ENCODE data around the gene TKT. TPM values are rescaled to one million over a fixed set of nuclear protein-coding genes. Genes with fewer than 3 reads are reported as not detected.

TKT gene
- total and polyA plus RNA-seq, 2 of the 13 experiments (the other 11 are each of a cell fraction or from before 2014, with no cell fraction given): 150 to 238 TPM

DNA sequence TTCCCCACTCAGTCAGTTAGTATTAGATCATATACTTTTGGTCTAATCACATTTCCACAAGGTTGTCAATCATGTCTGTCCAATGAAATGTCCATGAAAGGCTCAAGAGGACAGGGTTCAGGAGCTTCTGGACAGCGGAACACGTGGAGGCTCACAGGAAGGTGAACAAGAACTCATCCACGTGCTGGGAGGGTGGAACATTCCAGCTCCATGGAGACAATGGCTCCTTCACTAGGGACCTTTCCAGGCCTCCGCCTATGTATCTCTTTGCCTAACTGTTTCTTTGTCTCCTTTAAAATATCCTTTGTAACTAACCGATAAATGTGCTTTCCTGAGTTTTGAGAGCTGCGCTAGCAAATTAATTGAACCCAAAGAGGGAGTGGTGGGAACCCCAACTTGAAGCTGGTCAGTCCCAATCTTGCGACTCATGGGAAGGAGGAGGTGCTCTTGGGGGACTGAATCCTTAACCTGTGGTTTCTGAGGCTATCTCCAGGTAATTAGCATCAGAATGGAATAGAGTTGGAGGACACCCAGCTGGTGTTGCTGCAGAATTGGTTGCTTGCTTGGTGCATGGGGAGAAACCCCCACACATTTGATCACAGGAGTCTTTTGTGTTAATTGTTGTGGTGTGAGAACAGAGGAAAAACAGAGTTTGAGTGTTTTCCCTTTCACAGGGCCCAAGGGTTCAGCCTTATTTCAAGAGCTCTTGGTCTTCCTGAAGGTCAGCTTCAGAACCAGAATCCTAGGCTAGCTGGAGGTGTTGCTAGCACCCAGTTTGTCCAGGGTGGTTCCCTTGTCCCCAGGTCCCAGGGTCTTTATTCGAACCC lies 3.0 kb upstream of the TKT start (continued):
- TF ChIP-seq, protein P1, sequence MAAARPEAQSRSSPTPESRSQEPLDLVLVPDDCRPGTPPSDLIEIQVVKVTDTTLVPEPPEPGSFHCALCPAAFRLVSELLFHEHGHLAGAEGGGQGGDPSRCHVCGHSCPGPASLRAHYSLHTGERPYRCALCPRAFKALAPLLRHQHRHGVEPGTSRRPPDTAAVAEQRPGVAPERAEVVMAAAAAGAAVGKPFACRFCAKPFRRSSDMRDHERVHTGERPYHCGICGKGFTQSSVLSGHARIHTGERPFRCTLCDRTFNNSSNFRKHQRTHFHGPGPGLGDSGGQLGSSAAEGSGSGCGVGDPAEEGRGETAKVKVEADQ (CRISPR knock-in tag; IDR thresholded peaks at IDR 0.05; ENCODE audit: borderline replicate concordance): 0 out of 2 replicates have a peak, but pooled peaks have one; percentile 24
- TF ChIP-seq NFRKB (IDR thresholded peaks at IDR 0.05) (no peak), HMGXB3 (CRISPR knock-in tag; IDR thresholded peaks at IDR 0.05; ENCODE audit: borderline replicate concordance) (no peak), ZNF564 (CRISPR knock-in tag; IDR thresholded peaks at IDR 0.05) (no peak), MIXL1 (CRISPR knock-in tag; IDR thresholded peaks at IDR 0.05) (no peak), TGIF2 (CRISPR knock-in tag; IDR thresholded peaks at IDR 0.05) (peak; percentile 54; the same call in 1 of the 2 replicates), ZFP37 (CRISPR knock-in tag; IDR thresholded peaks at IDR 0.05; ENCODE audit: borderline replicate concordance) (peak; percentile 62; the same call in 1 of the 2 replicates), UBTF (CRISPR knock-in tag; IDR thresholded peaks at IDR 0.05) (no peak), ZSCAN29 (CRISPR knock-in tag; conservative IDR thresholded peaks at IDR 0.05) (no peak), EP300 (IDR thresholded peaks at IDR 0.05; ENCODE audit: low read depth in 2 of 2, low read length in 2 of 2) (no peak), EP300 (CRISPR knock-in tag; IDR thresholded peaks at IDR 0.05; ENCODE audit: borderline replicate concordance) (no peak), HNRNPL (IDR thresholded peaks at IDR 0.05; ENCODE audit: low read depth, low read length) (no peak), MEIS2 (CRISPR knock-in tag; IDR thresholded peaks at IDR 0.05) (0 out of 2 replicates have a peak, but pooled peaks have one; percentile 37)
- TF ChIP-seq, protein P2, sequence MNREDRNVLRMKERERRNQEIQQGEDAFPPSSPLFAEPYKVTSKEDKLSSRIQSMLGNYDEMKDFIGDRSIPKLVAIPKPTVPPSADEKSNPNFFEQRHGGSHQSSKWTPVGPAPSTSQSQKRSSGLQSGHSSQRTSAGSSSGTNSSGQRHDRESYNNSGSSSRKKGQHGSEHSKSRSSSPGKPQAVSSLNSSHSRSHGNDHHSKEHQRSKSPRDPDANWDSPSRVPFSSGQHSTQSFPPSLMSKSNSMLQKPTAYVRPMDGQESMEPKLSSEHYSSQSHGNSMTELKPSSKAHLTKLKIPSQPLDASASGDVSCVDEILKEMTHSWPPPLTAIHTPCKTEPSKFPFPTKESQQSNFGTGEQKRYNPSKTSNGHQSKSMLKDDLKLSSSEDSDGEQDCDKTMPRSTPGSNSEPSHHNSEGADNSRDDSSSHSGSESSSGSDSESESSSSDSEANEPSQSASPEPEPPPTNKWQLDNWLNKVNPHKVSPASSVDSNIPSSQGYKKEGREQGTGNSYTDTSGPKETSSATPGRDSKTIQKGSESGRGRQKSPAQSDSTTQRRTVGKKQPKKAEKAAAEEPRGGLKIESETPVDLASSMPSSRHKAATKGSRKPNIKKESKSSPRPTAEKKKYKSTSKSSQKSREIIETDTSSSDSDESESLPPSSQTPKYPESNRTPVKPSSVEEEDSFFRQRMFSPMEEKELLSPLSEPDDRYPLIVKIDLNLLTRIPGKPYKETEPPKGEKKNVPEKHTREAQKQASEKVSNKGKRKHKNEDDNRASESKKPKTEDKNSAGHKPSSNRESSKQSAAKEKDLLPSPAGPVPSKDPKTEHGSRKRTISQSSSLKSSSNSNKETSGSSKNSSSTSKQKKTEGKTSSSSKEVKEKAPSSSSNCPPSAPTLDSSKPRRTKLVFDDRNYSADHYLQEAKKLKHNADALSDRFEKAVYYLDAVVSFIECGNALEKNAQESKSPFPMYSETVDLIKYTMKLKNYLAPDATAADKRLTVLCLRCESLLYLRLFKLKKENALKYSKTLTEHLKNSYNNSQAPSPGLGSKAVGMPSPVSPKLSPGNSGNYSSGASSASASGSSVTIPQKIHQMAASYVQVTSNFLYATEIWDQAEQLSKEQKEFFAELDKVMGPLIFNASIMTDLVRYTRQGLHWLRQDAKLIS (CRISPR knock-in tag; IDR thresholded peaks at IDR 0.05): no peak
- TF ChIP-seq, protein P3, sequence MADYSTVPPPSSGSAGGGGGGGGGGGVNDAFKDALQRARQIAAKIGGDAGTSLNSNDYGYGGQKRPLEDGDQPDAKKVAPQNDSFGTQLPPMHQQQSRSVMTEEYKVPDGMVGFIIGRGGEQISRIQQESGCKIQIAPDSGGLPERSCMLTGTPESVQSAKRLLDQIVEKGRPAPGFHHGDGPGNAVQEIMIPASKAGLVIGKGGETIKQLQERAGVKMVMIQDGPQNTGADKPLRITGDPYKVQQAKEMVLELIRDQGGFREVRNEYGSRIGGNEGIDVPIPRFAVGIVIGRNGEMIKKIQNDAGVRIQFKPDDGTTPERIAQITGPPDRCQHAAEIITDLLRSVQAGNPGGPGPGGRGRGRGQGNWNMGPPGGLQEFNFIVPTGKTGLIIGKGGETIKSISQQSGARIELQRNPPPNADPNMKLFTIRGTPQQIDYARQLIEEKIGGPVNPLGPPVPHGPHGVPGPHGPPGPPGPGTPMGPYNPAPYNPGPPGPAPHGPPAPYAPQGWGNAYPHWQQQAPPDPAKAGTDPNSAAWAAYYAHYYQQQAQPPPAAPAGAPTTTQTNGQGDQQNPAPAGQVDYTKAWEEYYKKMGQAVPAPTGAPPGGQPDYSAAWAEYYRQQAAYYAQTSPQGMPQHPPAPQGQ (CRISPR knock-in tag; IDR thresholded peaks at IDR 0.05; ENCODE audit: borderline replicate concordance): no peak
